CD4-positive, alpha-beta memory T cell (primary cell): Measurements from ENCODE around the gene SMC1B. TPM values are rescaled to one million over a fixed set of nuclear protein-coding genes. Genes with fewer than 3 reads are reported as not detected.
A peak's percentile ranks its signal among the peaks of the same experiment; 100 is the strongest.

Source experiments
- CTCF ChIA-PET: fragments of 350-600 bp; sonication (Branson Sonifier 250); formaldehyde crosslinking; loops from one replicate; lab custom pipeline; 2021; ENCODE audit warnings: inconsistent platforms; ENCODE audit not compliant: partially characterized antibody; lab: Charles Lee
- POLR2A ChIA-PET: fragments of 350-600 bp; sonication (Branson Sonifier 250); formaldehyde crosslinking; loops from one replicate; lab custom pipeline; 2021; ENCODE audit not compliant: partially characterized antibody; lab: Charles Lee
- DNase-seq, 5 donors: peaks; one replicate each; pipeline versions ENCODE4 v3.0.0 to v3.0.0-alpha.2; 2020 to 2022; ENCODE audit warnings: mixed read lengths in 1 of 5
- H3K27ac ChIP-seq: one replicate; pipeline ENCODE4 v1.7.0; 2013; ENCODE audit warnings: low read depth, low read length
- H3K27me3 ChIP-seq: 2 replicates; pipeline ENCODE4 v1.7.0; 2013; ENCODE audit warnings: mild to moderate bottlenecking, low read length, moderate library complexity; ENCODE audit not compliant: insufficient read depth
- H3K36me3 ChIP-seq: 2 replicates; pipeline ENCODE4 v1.7.0; 2013; ENCODE audit warnings: mild to moderate bottlenecking, low read length, moderate library complexity; ENCODE audit not compliant: insufficient read depth
- H3K4me1 ChIP-seq: 2 replicates; pipeline ENCODE4 v1.7.0; 2013; ENCODE audit warnings: mild to moderate bottlenecking, low read length, moderate library complexity; ENCODE audit not compliant: insufficient read depth
- H3K4me3 ChIP-seq, 2 donors: one replicate each; pipeline ENCODE4 v1.7.0; 2013; ENCODE audit warnings: low read length in 2 of 2, mild to moderate bottlenecking in 1 of 2
- H3K9me3 ChIP-seq, 2 donors: one replicate each; pipeline ENCODE4 v1.7.0; 2013; ENCODE audit warnings: low read length in 2 of 2, control low read depth in 1 of 2; ENCODE audit not compliant: control insufficient read depth in 1 of 2
- H3K27ac Mint-ChIP-seq, 7 donors: one replicate each; pipeline ENCODE4 v1.8.0; 2020 to 2021; ENCODE audit warnings: mixed read lengths in 7 of 7, mild to moderate bottlenecking in 6 of 7, inconsistent platforms in 3 of 7, moderate library complexity in 3 of 7
- H3K27me3 Mint-ChIP-seq, 2 donors: one replicate each; pipeline ENCODE4 v1.8.0; 2020 to 2021; ENCODE audit warnings: mixed read lengths in 2 of 2
- H3K36me3 Mint-ChIP-seq, 2 donors: one replicate each; pipeline ENCODE4 v1.8.0; 2020 to 2021; ENCODE audit warnings: mixed read lengths in 2 of 2, inconsistent platforms in 1 of 2, mild to moderate bottlenecking in 1 of 2
- H3K4me1 Mint-ChIP-seq, 4 donors: one replicate each; pipeline ENCODE4 v1.8.0; 2020 to 2021; ENCODE audit warnings: mixed read lengths in 4 of 4, mild to moderate bottlenecking in 1 of 4
- H3K4me3 Mint-ChIP-seq, 8 donors: one replicate each; pipeline ENCODE4 v1.8.0; 2020 to 2021; ENCODE audit warnings: mixed read lengths in 8 of 8, mild to moderate bottlenecking in 7 of 8, moderate library complexity in 6 of 8, inconsistent platforms in 3 of 8
- H3K9me3 Mint-ChIP-seq, 8 donors: one replicate each; pipeline ENCODE4 v1.8.0; 2020 to 2021; ENCODE audit warnings: mixed read lengths in 8 of 8, mild to moderate bottlenecking in 5 of 8, inconsistent platforms in 3 of 8, moderate library complexity in 1 of 8
- intact Hi-C: fragments of 100-400 bp; cut with micrococcal nuclease; formaldehyde crosslinking; loops from one replicate; pipeline ENCODE4 v1.15.1; 2023
- polyA plus RNA-seq, 2 donors: library from polyadenylated mRNA; unstranded; fragments of 300-500 nt; fragmentation: Illumina TruSeq; gene quantifications; one replicate each; pipeline ENCODE4 v1.2.3, GENCODE V29; 2021
- total RNA-seq, 2 experiments: library from RNA; stranded (reverse); gene quantifications; one replicate each; pipeline ENCODE4 v1.2.3, GENCODE V29; 2021

The SMC1B gene
- total and polyA plus RNA-seq, 4 experiments from 2014 or later: 0.08 TPM; not detected in 3

- CTCF ChIA-PET: no interaction called here
- POLR2A ChIA-PET: no interaction called here
- Histone ChIP-seq H3K36me3 (peaks cover 62% of the 10 kb centered on the region), H3K4me1 (peaks cover under 1% of the 10 kb centered on the region), H3K27me3 (no peaks in the 10 kb centered on the region), H3K27ac (no peak overlapping the region), H3K9me3 (no peaks in the 10 kb centered on the region), H3K4me3 (no peak overlapping the region)
- Mint-ChIP-seq H3K4me1 (peaks cover 3 to 10% (median 6%) of the 10 kb centered on the region in 4 donors), H3K4me3 (no peak overlapping the region), H3K9me3 (no peaks in the 10 kb centered on the region), H3K27ac (peak overlapping the region in 1 of 7 donors; percentile 65), H3K36me3 (peaks cover 59 to 85% of the 10 kb centered on the region in 2 donors), H3K27me3 (no peaks in the 10 kb centered on the region)
- DNase-seq: no peak
- intact Hi-C loops: no loop called here
Observed at GRCh38 chr22:45335854-45336522, 77.4 kb downstream of the SMC1B start.

GRCh38 chr22:45335021-45335818 lies 78.2 kb downstream of the SMC1B start:
- intact Hi-C loops: no loop called here
- Mint-ChIP-seq H3K9me3 (no peaks in the 10 kb centered on the region), H3K27ac (peak overlapping the region in 3 of 7 donors; percentile 2 to 65 (median 19)), H3K4me3 (no peak overlapping the region), H3K4me1 (peaks cover 0 to 6% (median 4%) of the 10 kb centered on the region in 4 donors), H3K36me3 (peaks cover 55 to 89% of the 10 kb centered on the region in 2 donors), H3K27me3 (no peaks in the 10 kb centered on the region)
- Histone ChIP-seq H3K27me3 (no peaks in the 10 kb centered on the region), H3K4me3 (no peak overlapping the region), H3K9me3 (no peaks in the 10 kb centered on the region), H3K36me3 (peaks cover 63% of the 10 kb centered on the region), H3K4me1 (no peaks in the 10 kb centered on the region), H3K27ac (no peak overlapping the region)
- POLR2A ChIA-PET: no interaction called here
- no peak for DNase-seq
- CTCF ChIA-PET: no interaction called here

DNA sequence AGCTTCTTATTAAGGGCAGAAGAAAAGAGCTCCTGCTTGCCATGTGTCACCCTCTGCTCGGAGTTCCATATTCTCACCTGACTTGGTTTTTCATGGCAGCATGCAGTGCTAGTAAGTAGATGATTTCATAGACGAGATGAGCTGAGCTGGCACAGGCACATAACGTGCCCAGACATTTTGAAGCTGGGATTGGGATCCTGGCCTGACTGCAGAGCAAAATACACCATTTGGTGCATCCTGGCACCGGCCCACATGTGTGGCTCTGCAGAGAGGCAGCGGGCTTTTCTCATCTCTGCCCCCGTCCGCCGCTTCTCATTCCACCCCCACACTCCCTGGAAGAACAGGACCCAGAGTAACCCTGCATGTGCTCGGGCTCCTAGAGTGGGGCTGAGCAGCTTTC lies 78.9 kb downstream of the SMC1B start:
- H3K4me1 ChIP-seq: no peaks in the 10 kb centered on the region
- ChIA-PET CTCF (interaction anchor here (0.6 kb wide), 1 partner anchor 30 kb away, joined by 3 read pairs; no protein-coding TSS in a partner anchor), POLR2A (no interaction called here)
- no peak overlapping the region for H3K4me3 ChIP-seq
- H3K4me3 Mint-ChIP-seq: no peak overlapping the region
- H3K36me3 Mint-ChIP-seq: peaks cover 48 to 89% of the 10 kb centered on the region in 2 donors
- no peak for DNase-seq
- H3K9me3 ChIP-seq: no peaks in the 10 kb centered on the region
- H3K4me1 Mint-ChIP-seq: peaks cover 0 to 6% (median 4%) of the 10 kb centered on the region in 4 donors
- H3K36me3 ChIP-seq: peaks cover 63% of the 10 kb centered on the region
- peak overlapping the region in 1 of 7 donors; percentile 2 for H3K27ac Mint-ChIP-seq
- H3K27me3 Mint-ChIP-seq: no peaks in the 10 kb centered on the region
- H3K27me3 ChIP-seq: no peaks in the 10 kb centered on the region
- no peaks in the 10 kb centered on the region for H3K9me3 Mint-ChIP-seq
- intact Hi-C loops: no loop called here
- H3K27ac ChIP-seq: no peak overlapping the region

GRCh38 chr22:45334068-45334467 lies 79.3 kb downstream of the SMC1B start:
- Histone ChIP-seq H3K9me3 (no peaks in the 10 kb centered on the region), H3K4me1 (no peaks in the 10 kb centered on the region), H3K4me3 (no peak overlapping the region), H3K36me3 (peaks cover 61% of the 10 kb centered on the region), H3K27ac (no peak overlapping the region), H3K27me3 (no peaks in the 10 kb centered on the region)
- ChIA-PET CTCF (interaction anchor here (0.6 kb wide), 1 partner anchor 29 kb away, joined by 3 read pairs; no protein-coding TSS in a partner anchor), POLR2A (no interaction called here)
- peaks cover 50 to 90% of the 10 kb centered on the region in 2 donors for H3K36me3 Mint-ChIP-seq
- no peaks in the 10 kb centered on the region for H3K9me3 Mint-ChIP-seq
- peaks cover 0 to 6% (median 4%) of the 10 kb centered on the region in 4 donors for H3K4me1 Mint-ChIP-seq
- intact Hi-C loops: no loop called here
- H3K4me3 Mint-ChIP-seq: peak overlapping the region in 1 of 8 donors; percentile 11
- H3K27ac Mint-ChIP-seq: peak overlapping the region in 2 of 7 donors; percentile 48 to 60
- no peak for DNase-seq
- H3K27me3 Mint-ChIP-seq: no peaks in the 10 kb centered on the region

DNA sequence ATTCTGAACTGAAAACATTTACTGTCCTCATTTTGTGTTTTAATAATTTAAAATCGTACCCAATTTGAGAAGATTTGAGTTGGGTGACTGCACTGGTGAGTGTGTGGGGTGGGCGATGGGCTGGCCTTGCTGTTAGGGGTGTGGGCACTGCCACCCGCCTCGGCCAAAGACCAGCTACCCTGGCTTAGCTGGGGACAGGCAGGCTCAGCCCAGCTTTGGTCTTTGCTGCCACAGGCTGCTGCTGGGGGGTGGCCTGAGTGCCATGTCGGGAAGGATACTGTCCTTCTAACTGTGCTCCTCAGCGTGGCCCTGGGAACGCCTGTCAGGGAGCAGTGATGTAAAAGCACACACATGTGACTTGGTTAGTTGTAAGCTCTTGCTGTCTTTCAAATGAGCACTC lies 81.4 kb downstream of the SMC1B start:
- CTCF ChIA-PET: interaction anchor here (0.5 kb wide), 1 partner anchor 14 kb away, joined by 3 read pairs; no protein-coding TSS in a partner anchor

GRCh38 chr22:45331486-45331885 lies 81.9 kb downstream of the SMC1B start:
- Mint-ChIP-seq H3K27me3 (no peaks in the 10 kb centered on the region), H3K9me3 (no peaks in the 10 kb centered on the region), H3K4me1 (peaks cover 1 to 9% (median 5%) of the 10 kb centered on the region in 4 donors), H3K36me3 (peaks cover 33 to 79% of the 10 kb centered on the region in 2 donors), H3K27ac (peak overlapping the region in 2 of 7 donors; percentile 37 to 83), H3K4me3 (no peak overlapping the region)
- Histone ChIP-seq H3K36me3 (peaks cover 56% of the 10 kb centered on the region), H3K4me3 (no peak overlapping the region), H3K9me3 (no peaks in the 10 kb centered on the region), H3K4me1 (no peaks in the 10 kb centered on the region), H3K27ac (no peak overlapping the region), H3K27me3 (no peaks in the 10 kb centered on the region)
- no peak for DNase-seq
- ChIA-PET POLR2A (no interaction called here), CTCF (interaction anchor here (0.5 kb wide), 1 partner anchor 13 kb away, joined by 3 read pairs; no protein-coding TSS in a partner anchor)
- intact Hi-C loops: no loop called here

More for the DNA sequence above, 81.4 kb downstream of the SMC1B start:
- Mint-ChIP-seq H3K27me3 (no peaks in the 10 kb centered on the region), H3K4me1 (peaks cover 1 to 9% (median 5%) of the 10 kb centered on the region in 4 donors), H3K36me3 (peaks cover 38 to 84% of the 10 kb centered on the region in 2 donors), H3K4me3 (no peak overlapping the region), H3K9me3 (no peaks in the 10 kb centered on the region), H3K27ac (peak overlapping the region in 1 of 7 donors; percentile 12)
- Histone ChIP-seq H3K36me3 (peaks cover 62% of the 10 kb centered on the region), H3K4me3 (no peak overlapping the region), H3K4me1 (no peaks in the 10 kb centered on the region), H3K27me3 (no peaks in the 10 kb centered on the region), H3K27ac (no peak overlapping the region), H3K9me3 (no peaks in the 10 kb centered on the region)
- POLR2A ChIA-PET: no interaction called here
- intact Hi-C loops: no loop called here
- DNase-seq: no peak

DNA sequence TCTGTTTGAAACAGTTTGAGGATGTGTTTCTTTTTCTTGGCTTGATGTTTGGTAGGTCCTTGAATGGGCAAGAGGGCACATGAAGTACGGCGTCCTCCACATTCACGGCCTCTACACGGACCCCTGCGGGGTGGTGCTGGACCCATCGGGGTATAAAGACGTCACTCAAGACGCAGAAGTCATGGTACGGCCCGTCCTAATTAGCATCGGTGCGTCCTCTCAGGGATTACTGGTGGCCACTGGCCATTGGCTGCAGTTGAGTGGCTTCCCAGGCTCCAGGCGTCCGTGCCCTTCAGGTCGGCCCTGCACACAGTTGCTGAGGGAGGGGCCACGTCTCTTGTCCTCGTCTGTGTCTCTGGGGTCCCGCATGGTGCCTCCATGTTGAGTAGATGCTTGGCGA lies 82.9 kb downstream of the SMC1B start:
- Histone ChIP-seq H3K27me3 (no peaks in the 10 kb centered on the region), H3K4me1 (no peaks in the 10 kb centered on the region), H3K4me3 (no peak overlapping the region), H3K9me3 (no peaks in the 10 kb centered on the region), H3K27ac (no peak overlapping the region), H3K36me3 (peaks cover 49% of the 10 kb centered on the region)
- DNase-seq: no peak
- POLR2A ChIA-PET: no interaction called here
- CTCF ChIA-PET: no interaction called here
- Mint-ChIP-seq H3K27me3 (no peaks in the 10 kb centered on the region), H3K4me1 (peaks cover 3 to 10% (median 6%) of the 10 kb centered on the region in 4 donors), H3K4me3 (no peak overlapping the region), H3K36me3 (peaks cover 33 to 73% of the 10 kb centered on the region in 2 donors), H3K9me3 (no peaks in the 10 kb centered on the region), H3K27ac (peak overlapping the region in 2 of 7 donors; percentile 37 to 46)
- intact Hi-C loops: no loop called here
